Measurements from ENCODE around the gene EFCAB13.

The EFCAB13 gene

GRCh38 chr17:47295037-47295873 is 28.5 kb upstream of the EFCAB13 start:
- no peak for DNase-seq

- DNase-seq: no peak
These were observed 27.9 kb upstream of the EFCAB13 start for GRCh38 chr17:47295874-47296255.

- peak; percentile 34 for DNase-seq
These were observed 25.9 kb upstream of the EFCAB13 start for GRCh38 chr17:47297661-47298400.

GRCh38 chr17:47298712-47299111 is 25.0 kb upstream of the EFCAB13 start:
- no peak for DNase-seq

GRCh38 chr17:47299239-47299910 is 24.4 kb upstream of the EFCAB13 start:
- DNase-seq: no peak

GRCh38 chr17:47300718-47301117 is 23.0 kb upstream of the EFCAB13 start:
- DNase-seq: no peak

- DNase-seq: no peak
These were observed 22.6 kb upstream of the EFCAB13 start for GRCh38 chr17:47301161-47301560.

GRCh38 chr17:47301831-47302230 is 21.9 kb upstream of the EFCAB13 start:
- no peak for DNase-seq

GRCh38 chr17:47304186-47304585 is 19.6 kb upstream of the EFCAB13 start:
- no peak for DNase-seq

- peak; percentile 96 for DNase-seq
These were observed 18.3 kb upstream of the EFCAB13 start for GRCh38 chr17:47305302-47305923.

GRCh38 chr17:47310186-47310733 is 13.5 kb upstream of the EFCAB13 start:
- DNase-seq: no peak

- DNase-seq: no peak
These were observed 12.3 kb upstream of the EFCAB13 start for GRCh38 chr17:47311420-47311819.

GRCh38 chr17:47315451-47316266 is 8.1 kb upstream of the EFCAB13 start:
- DNase-seq: peak; percentile 61

GRCh38 chr17:47316311-47316710 is 7.4 kb upstream of the EFCAB13 start:
- no peak for DNase-seq

GRCh38 chr17:47317119-47317518 is 6.6 kb upstream of the EFCAB13 start:
- DNase-seq: no peak

- DNase-seq: no peak
These were observed 5.4 kb upstream of the EFCAB13 start for GRCh38 chr17:47318197-47318918.

GRCh38 chr17:47320879-47321502 is 2.8 kb upstream of the EFCAB13 start:
- no peak for DNase-seq

- DNase-seq: peak; percentile 52
These were observed 667 bp downstream of the EFCAB13 start for GRCh38 chr17:47324224-47325020.

GRCh38 chr17:47325176-47325575 is 1.4 kb downstream of the EFCAB13 start:
- no peak for DNase-seq

- no peak for DNase-seq
These were observed 6.8 kb downstream of the EFCAB13 start for GRCh38 chr17:47330548-47330947.

All from kidney glomerular epithelial cell (primary cell).